Upper lobe of left lung (tissue), 4 donors: ENCODE data around the gene DGCR8.

Source experiments
- CTCF ChIP-seq, 6 experiments: fragments of 450-650 bp in 4 of 6; fragments of 200-600 bp in 2 of 6; sonication (generic) in 2 of 6; IDR thresholded peaks; one replicate each; pipeline ENCODE4 v1.5.1; 2016 to 2019; ENCODE audit warnings: antibody characterized with exemption in 6 of 6
- POLR2A ChIP-seq, 4 donors: fragments of 450-650 bp; IDR thresholded peaks; one replicate each; pipeline ENCODE4 v1.5.1; 2016 to 2017; ENCODE audit warnings: antibody characterized with exemption in 4 of 4, mild to moderate bottlenecking in 2 of 4
- POLR2AphosphoS5 ChIP-seq, 2 donors: sonication (generic); formaldehyde crosslinking; IDR thresholded peaks; one replicate each; pipeline ENCODE4 v1.5.1; 2017; ENCODE audit warnings: antibody characterized with exemption in 2 of 2

GRCh38 chr22:20032407-20032991 is 47.5 kb upstream of the DGCR8 start:
- TF ChIP-seq POLR2AphosphoS5 (IDR thresholded peaks at IDR 0.05) (no peak), CTCF (IDR thresholded peaks at IDR 0.05) (no peak), POLR2A (IDR thresholded peaks at IDR 0.05) (no peak)
